Measurements from ENCODE around the gene PITPNC1. TPM values are rescaled to one million over a fixed set of nuclear protein-coding genes. Genes with fewer than 3 reads are reported as not detected.
"Not testable (repeated sequence)": the region's sequence is repeated elsewhere in the genome, so short reads cannot be mapped to it uniquely, and the experiment has no call there.

The PITPNC1 gene
- total and polyA plus RNA-seq, 2 donors (not counting 1 experiment from before 2014, with no cell fraction given), result 4.7 to 26.1 TPM

GRCh38 chr17:67649891-67650290 lies 272.8 kb downstream of the PITPNC1 start:
- no peak for ATAC-seq (ENCODE audit: low read depth)
- 100% methylated on average over 2 of the region's 3 CpGs for WGBS (ENCODE audit: insufficient coverage)
- ChIA-PET CTCF (interaction anchor here (0.5 to 1.7 kb wide), 2 partner anchors 40 to 373 kb away, joined by 3 to 4 read pairs; no protein-coding TSS in a partner anchor), POLR2A (interaction anchor here (0.7 kb wide), 1 partner anchor 344 kb away, joined by 6 read pairs; no protein-coding TSS in a partner anchor)
- no peaks in the 10 kb centered on the region for H3K9me3 Mint-ChIP-seq (ENCODE audit: insufficient read depth)
- no peaks in the 10 kb centered on the region for H3K27me3 Mint-ChIP-seq
- Histone ChIP-seq H4K20me1 (ENCODE audit: control insufficient read depth, insufficient read depth, low read length, poor library complexity, severe bottlenecking) (no peaks in the 10 kb centered on the region), H3K27ac (ENCODE audit: low read length in 2 of 2) (no peak overlapping the region), H3K9ac (ENCODE audit: low read length) (no peak overlapping the region), H3K4me3 (ENCODE audit: control extremely low read depth in 1 of 5, extremely low read depth in 1 of 5, insufficient read depth in 1 of 5, low read depth in 2 of 5, low read length in 4 of 5) (no peak overlapping the region), H3K79me2 (ENCODE audit: control insufficient read depth, insufficient read depth, low read length) (no peaks in the 10 kb centered on the region), H2AFZ (ENCODE audit: insufficient read depth, low read depth, low read length, poor library complexity, severe bottlenecking) (no peak overlapping the region), H3K4me2 (replicated peaks; ENCODE audit: low read depth, low read length, poor library complexity, severe bottlenecking) (no peak overlapping the region), H3K36me3 (replicated peaks in 1 of 2; ENCODE audit: control extremely low read depth in 1 of 2, control insufficient read depth in 1 of 2, extremely low read depth in 1 of 2, insufficient read depth in 2 of 2, low read length in 1 of 2) (no peaks in the 10 kb centered on the region), H3K27me3 (replicated peaks in 1 of 4; ENCODE audit: control extremely low read depth in 1 of 4, control insufficient read depth in 3 of 4, insufficient read depth in 4 of 4, low read length in 3 of 4) (no peaks in the 10 kb centered on the region), H3K4me1 (ENCODE audit: control insufficient read depth in 2 of 2, insufficient read depth in 2 of 2, low read length in 2 of 2) (no peaks in the 10 kb centered on the region), H3K9me3 (ENCODE audit: control extremely low read depth in 1 of 3, control insufficient read depth in 2 of 3, insufficient read depth in 1 of 3, low read length in 2 of 3) (no peaks in the 10 kb centered on the region)
- H3K27ac Mint-ChIP-seq, result no peak overlapping the region
- intact Hi-C loops (cut with micrococcal nuclease), result no loop called here
- H3K4me1 Mint-ChIP-seq, result peaks cover 9% of the 10 kb centered on the region
- no peak for DNase-seq
- TF ChIP-seq EZH2 (IDR thresholded peaks at IDR 0.05; ENCODE audit: borderline replicate concordance, insufficient read depth, low read depth, low read length, poor library complexity, severe bottlenecking) (no peak), CTCF (IDR thresholded peaks at IDR 0.05) (no peak)
- H3K4me3 Mint-ChIP-seq, result no peak overlapping the region

- H3K27ac Mint-ChIP-seq; H3K4me2 ChIP-seq (replicated peaks; ENCODE audit: low read depth, low read length, poor library complexity, severe bottlenecking); H3K27ac ChIP-seq (ENCODE audit: low read length in 2 of 2); H3K4me3 ChIP-seq (ENCODE audit: control extremely low read depth in 1 of 5, extremely low read depth in 1 of 5, insufficient read depth in 1 of 5, low read depth in 2 of 5, low read length in 4 of 5); POLR2A ChIA-PET; ATAC-seq (ENCODE audit: low read depth); DNase-seq; intact Hi-C loops (cut with micrococcal nuclease); H3K36me3 ChIP-seq (replicated peaks in 1 of 2; ENCODE audit: control extremely low read depth in 1 of 2, control insufficient read depth in 1 of 2, extremely low read depth in 1 of 2, insufficient read depth in 2 of 2, low read length in 1 of 2); H3K9me3 Mint-ChIP-seq (ENCODE audit: insufficient read depth); H3K79me2 ChIP-seq (ENCODE audit: control insufficient read depth, insufficient read depth, low read length); H2AFZ ChIP-seq (ENCODE audit: insufficient read depth, low read depth, low read length, poor library complexity, severe bottlenecking); H3K9ac ChIP-seq (ENCODE audit: low read length); H3K4me3 Mint-ChIP-seq; H3K27me3 ChIP-seq (replicated peaks in 1 of 4; ENCODE audit: control extremely low read depth in 1 of 4, control insufficient read depth in 3 of 4, insufficient read depth in 4 of 4, low read length in 3 of 4); H3K9me3 ChIP-seq (ENCODE audit: control extremely low read depth in 1 of 3, control insufficient read depth in 2 of 3, insufficient read depth in 1 of 3, low read length in 2 of 3); H3K4me1 ChIP-seq (ENCODE audit: control insufficient read depth in 2 of 2, insufficient read depth in 2 of 2, low read length in 2 of 2); H3K4me1 Mint-ChIP-seq; H3K27me3 Mint-ChIP-seq; H4K20me1 ChIP-seq (ENCODE audit: control insufficient read depth, insufficient read depth, low read length, poor library complexity, severe bottlenecking): not testable (repeated sequence)
- 60% methylated on average over 2 of the region's 7 CpGs for WGBS (ENCODE audit: insufficient coverage)
- CTCF ChIA-PET, result interaction anchor here (1.3 kb wide), 1 partner anchor 176 kb away, joined by 3 read pairs; no protein-coding TSS in a partner anchor
Observed at GRCh38 chr17:67651218-67651579, 274.1 kb downstream of the PITPNC1 start.
